ENCODE measurements around the gene COL2A1. TPM values are rescaled to one million over a fixed set of nuclear protein-coding genes. Genes with fewer than 3 reads are reported as not detected.

Gene COL2A1
- total RNA-seq, 1 experiment from 2014 or later = 1.4 TPM

GRCh38 chr12:48026060-48026827, 22.0 kb upstream of the COL2A1 start:
- POLR2A ChIA-PET = no interaction called here
- TF ChIP-seq TCF7L2 (IDR thresholded peaks at IDR 0.05; ENCODE audit: low read depth, low read length) (no peak), POLR2AphosphoS5 (IDR thresholded peaks at IDR 0.05; ENCODE audit: low read depth, low read length) (no peak), CTCF (IDR thresholded peaks at IDR 0.05) (no peak), SIN3A (IDR thresholded peaks at IDR 0.05; ENCODE audit: borderline replicate concordance, insufficient read depth, low read depth, low read length) (no peak)
- TF ChIP-seq, protein P1, sequence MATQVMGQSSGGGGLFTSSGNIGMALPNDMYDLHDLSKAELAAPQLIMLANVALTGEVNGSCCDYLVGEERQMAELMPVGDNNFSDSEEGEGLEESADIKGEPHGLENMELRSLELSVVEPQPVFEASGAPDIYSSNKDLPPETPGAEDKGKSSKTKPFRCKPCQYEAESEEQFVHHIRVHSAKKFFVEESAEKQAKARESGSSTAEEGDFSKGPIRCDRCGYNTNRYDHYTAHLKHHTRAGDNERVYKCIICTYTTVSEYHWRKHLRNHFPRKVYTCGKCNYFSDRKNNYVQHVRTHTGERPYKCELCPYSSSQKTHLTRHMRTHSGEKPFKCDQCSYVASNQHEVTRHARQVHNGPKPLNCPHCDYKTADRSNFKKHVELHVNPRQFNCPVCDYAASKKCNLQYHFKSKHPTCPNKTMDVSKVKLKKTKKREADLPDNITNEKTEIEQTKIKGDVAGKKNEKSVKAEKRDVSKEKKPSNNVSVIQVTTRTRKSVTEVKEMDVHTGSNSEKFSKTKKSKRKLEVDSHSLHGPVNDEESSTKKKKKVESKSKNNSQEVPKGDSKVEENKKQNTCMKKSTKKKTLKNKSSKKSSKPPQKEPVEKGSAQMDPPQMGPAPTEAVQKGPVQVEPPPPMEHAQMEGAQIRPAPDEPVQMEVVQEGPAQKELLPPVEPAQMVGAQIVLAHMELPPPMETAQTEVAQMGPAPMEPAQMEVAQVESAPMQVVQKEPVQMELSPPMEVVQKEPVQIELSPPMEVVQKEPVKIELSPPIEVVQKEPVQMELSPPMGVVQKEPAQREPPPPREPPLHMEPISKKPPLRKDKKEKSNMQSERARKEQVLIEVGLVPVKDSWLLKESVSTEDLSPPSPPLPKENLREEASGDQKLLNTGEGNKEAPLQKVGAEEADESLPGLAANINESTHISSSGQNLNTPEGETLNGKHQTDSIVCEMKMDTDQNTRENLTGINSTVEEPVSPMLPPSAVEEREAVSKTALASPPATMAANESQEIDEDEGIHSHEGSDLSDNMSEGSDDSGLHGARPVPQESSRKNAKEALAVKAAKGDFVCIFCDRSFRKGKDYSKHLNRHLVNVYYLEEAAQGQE (IDR thresholded peaks at IDR 0.05; ENCODE audit: insufficient read depth in 1 of 2, low read depth in 2 of 2, low read length in 1 of 2) = no peak
- no peak for DNase-seq (ENCODE audit: low read depth, low spot score)
- no peaks in the 10 kb centered on the region for H3K27me3 ChIP-seq (ENCODE audit: control insufficient read depth, insufficient read depth, low read length)
- H3K36me3 ChIP-seq (ENCODE audit: control insufficient read depth, insufficient read depth, low read length) = no peaks in the 10 kb centered on the region
- no peak for ATAC-seq
- no peak overlapping the region for H3K27ac ChIP-seq (ENCODE audit: low read length)
- peaks cover 35% of the 10 kb centered on the region for H3K4me1 ChIP-seq (ENCODE audit: control insufficient read depth, insufficient read depth, low read length)
- H3K4me3 ChIP-seq (ENCODE audit: low read depth in 2 of 2, low read length in 2 of 2) = no peak overlapping the region
- in situ Hi-C loops (cut with HindIII; ENCODE audit: low pct_unique_long_range_greater_than_20kb, low sequenced_read_pairs) = no loop called here
- no peaks in the 10 kb centered on the region for H3K9me3 ChIP-seq (ENCODE audit: control insufficient read depth, insufficient read depth, low read depth, low read length)
- no TSS peak for BruUV-seq (replicated peaks)
- CTCF ChIA-PET = no interaction called here
- intact Hi-C loops (cut with micrococcal nuclease; ENCODE audit: unreplicated experiment) = no loop called here

GRCh38 chr12:48025281-48025680, 21.0 kb upstream of the COL2A1 start:
- CTCF ChIA-PET = interaction anchor here (0.6 kb wide), 1 partner anchor 84 kb away, joined by 4 read pairs; no protein-coding TSS in a partner anchor
- intact Hi-C loops (cut with micrococcal nuclease; ENCODE audit: unreplicated experiment) = no loop called here
- in situ Hi-C loops (cut with HindIII; ENCODE audit: low pct_unique_long_range_greater_than_20kb, low sequenced_read_pairs) = no loop called here

More at GRCh38 chr12:48025281-48025680, 21.0 kb upstream of the COL2A1 start:
- peaks cover 36% of the 10 kb centered on the region for H3K4me1 ChIP-seq (ENCODE audit: control insufficient read depth, insufficient read depth, low read length)
- no peak overlapping the region for H3K27ac ChIP-seq (ENCODE audit: low read length)
- ATAC-seq (no peak), DNase-seq (ENCODE audit: low read depth, low spot score) (no peak)
- POLR2A ChIA-PET = no interaction called here
- BruUV-seq (replicated peaks) = no TSS peak
- no peaks in the 10 kb centered on the region for H3K27me3 ChIP-seq (ENCODE audit: control insufficient read depth, insufficient read depth, low read length)
- no peaks in the 10 kb centered on the region for H3K9me3 ChIP-seq (ENCODE audit: control insufficient read depth, insufficient read depth, low read depth, low read length)
- H3K4me3 ChIP-seq (ENCODE audit: low read depth in 2 of 2, low read length in 2 of 2) = no peak overlapping the region
- no peak for TF ChIP-seq TCF7L2 (IDR thresholded peaks at IDR 0.05; ENCODE audit: low read depth, low read length)
- no peak for TF ChIP-seq CTCF (IDR thresholded peaks at IDR 0.05)
- TF ChIP-seq POLR2AphosphoS5 (IDR thresholded peaks at IDR 0.05; ENCODE audit: low read depth, low read length) = no peak
- TF ChIP-seq, protein P1 (IDR thresholded peaks at IDR 0.05; ENCODE audit: insufficient read depth in 1 of 2, low read depth in 2 of 2, low read length in 1 of 2) = no peak
- TF ChIP-seq SIN3A (IDR thresholded peaks at IDR 0.05; ENCODE audit: borderline replicate concordance, insufficient read depth, low read depth, low read length) = no peak
- H3K36me3 ChIP-seq (ENCODE audit: control insufficient read depth, insufficient read depth, low read length) = no peaks in the 10 kb centered on the region
